Calu3 (cell line): ENCODE results near the gene NHSL1. TPM values are rescaled to one million over a fixed set of nuclear protein-coding genes. Genes with fewer than 3 reads are reported as not detected.

Source experiments
- BruUV-seq: library from RNA; stranded (reverse); fragments of 400-500 nt; replicated peaks from 2 replicates; lab custom pipeline; 2021; lab: Mats Ljungman, UMichigan
- CTCF ChIA-PET: fragments of 300-600 bp; sonication (Branson Sonifier 250); formaldehyde crosslinking; loops from one replicate; lab custom pipeline; 2022; ENCODE audit warnings: antibody characterized with exemption; lab: Charles Lee
- DNase-seq: peaks from one replicate; pipeline ENCODE4 v3.0.0; 2022
- H3K27ac Mint-ChIP-seq: one replicate; pipeline ENCODE4 v1.8.0; 2022; ENCODE audit warnings: mixed read lengths; ENCODE audit not compliant: unreplicated experiment
- H3K27me3 Mint-ChIP-seq: one replicate; pipeline ENCODE4 v1.8.0; 2022; ENCODE audit warnings: mixed read lengths; ENCODE audit not compliant: unreplicated experiment
- H3K36me3 Mint-ChIP-seq: one replicate; pipeline ENCODE4 v1.8.0; 2022; ENCODE audit warnings: mild to moderate bottlenecking, moderate library complexity, mixed read lengths; ENCODE audit not compliant: insufficient read depth, unreplicated experiment
- H3K4me1 Mint-ChIP-seq: one replicate; pipeline ENCODE4 v1.8.0; 2022; ENCODE audit warnings: mild to moderate bottlenecking, low read depth, mixed read lengths; ENCODE audit not compliant: unreplicated experiment
- H3K4me3 Mint-ChIP-seq: one replicate; pipeline ENCODE4 v1.8.0; 2022; ENCODE audit warnings: mild to moderate bottlenecking, low read depth, moderate library complexity, mixed read lengths; ENCODE audit not compliant: unreplicated experiment
- H3K9me3 Mint-ChIP-seq: one replicate; pipeline ENCODE4 v1.8.0; 2022; ENCODE audit warnings: low read depth, mixed read lengths; ENCODE audit not compliant: unreplicated experiment
- intact Hi-C: fragments of 100-400 bp; cut with micrococcal nuclease; formaldehyde crosslinking; loops from one replicate; pipeline ENCODE4 v1.10.0; 2022; ENCODE audit not compliant: unreplicated experiment
- total RNA-seq: library from RNA; stranded (reverse); gene quantifications from 2 replicates; pipeline ENCODE4 v1.2.3, GENCODE V29; 2022
- TF ChIP-seq, protein P1 (sequence below): fragments of 200-600 bp; IDR thresholded peaks from one replicate; pipeline ENCODE4 v1.8.0; 2022; ENCODE audit warnings: antibody characterized with exemption; ENCODE audit not compliant: unreplicated experiment

NHSL1 gene
- total RNA-seq, 1 experiment from 2014 or later = 26.6 TPM

GRCh38 chr6:138387577-138388368, 111.5 kb downstream of the NHSL1 start:
- intact Hi-C loops = no loop called here
- no peak overlapping the region for H3K27ac Mint-ChIP-seq
- CTCF ChIA-PET = no interaction called here

GRCh38 chr6:138386897-138387296, 112.4 kb downstream of the NHSL1 start:
- intact Hi-C loops = no loop called here
- Mint-ChIP-seq H3K36me3 (no peaks in the 10 kb centered on the region), H3K9me3 (no peaks in the 10 kb centered on the region), H3K27me3 (no peaks in the 10 kb centered on the region), H3K27ac (no peak overlapping the region), H3K4me3 (no peak overlapping the region), H3K4me1 (no peaks in the 10 kb centered on the region)
- no peak for DNase-seq
- TF ChIP-seq, protein P1, sequence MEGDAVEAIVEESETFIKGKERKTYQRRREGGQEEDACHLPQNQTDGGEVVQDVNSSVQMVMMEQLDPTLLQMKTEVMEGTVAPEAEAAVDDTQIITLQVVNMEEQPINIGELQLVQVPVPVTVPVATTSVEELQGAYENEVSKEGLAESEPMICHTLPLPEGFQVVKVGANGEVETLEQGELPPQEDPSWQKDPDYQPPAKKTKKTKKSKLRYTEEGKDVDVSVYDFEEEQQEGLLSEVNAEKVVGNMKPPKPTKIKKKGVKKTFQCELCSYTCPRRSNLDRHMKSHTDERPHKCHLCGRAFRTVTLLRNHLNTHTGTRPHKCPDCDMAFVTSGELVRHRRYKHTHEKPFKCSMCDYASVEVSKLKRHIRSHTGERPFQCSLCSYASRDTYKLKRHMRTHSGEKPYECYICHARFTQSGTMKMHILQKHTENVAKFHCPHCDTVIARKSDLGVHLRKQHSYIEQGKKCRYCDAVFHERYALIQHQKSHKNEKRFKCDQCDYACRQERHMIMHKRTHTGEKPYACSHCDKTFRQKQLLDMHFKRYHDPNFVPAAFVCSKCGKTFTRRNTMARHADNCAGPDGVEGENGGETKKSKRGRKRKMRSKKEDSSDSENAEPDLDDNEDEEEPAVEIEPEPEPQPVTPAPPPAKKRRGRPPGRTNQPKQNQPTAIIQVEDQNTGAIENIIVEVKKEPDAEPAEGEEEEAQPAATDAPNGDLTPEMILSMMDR = no peak
- BruUV-seq = no TSS peak
- CTCF ChIA-PET = no interaction called here

More at GRCh38 chr6:138387577-138388368, 111.5 kb downstream of the NHSL1 start:
- Mint-ChIP-seq H3K4me1 (no peaks in the 10 kb centered on the region), H3K9me3 (no peaks in the 10 kb centered on the region), H3K36me3 (no peaks in the 10 kb centered on the region), H3K27me3 (no peaks in the 10 kb centered on the region), H3K4me3 (no peak overlapping the region)
- BruUV-seq = no TSS peak
- TF ChIP-seq, protein P1 = no peak
- no peak for DNase-seq

DNA sequence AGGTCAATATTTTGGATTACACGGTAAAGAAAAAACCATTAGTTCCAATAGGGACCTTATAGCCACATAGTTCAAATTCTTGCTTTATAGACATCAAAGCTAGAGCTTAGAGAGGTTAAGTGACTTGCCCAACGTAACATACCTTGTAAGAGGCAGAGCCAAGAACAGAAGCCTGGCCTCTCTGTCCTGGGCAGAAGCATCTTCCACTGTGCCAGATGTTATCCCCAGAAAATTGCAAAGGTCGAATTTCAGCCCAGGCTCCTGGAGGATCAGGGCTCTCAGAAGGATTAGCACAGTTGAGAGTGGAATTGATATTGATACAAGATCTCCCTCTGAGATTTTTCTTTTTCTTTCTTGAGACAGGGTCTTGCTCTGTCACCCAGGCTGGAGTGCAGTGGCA, 115.5 kb downstream of the NHSL1 start:
- no peaks in the 10 kb centered on the region for H3K4me1 Mint-ChIP-seq
- H3K36me3 Mint-ChIP-seq = no peaks in the 10 kb centered on the region
- TF ChIP-seq, protein P1 = no peak
- no peaks in the 10 kb centered on the region for H3K27me3 Mint-ChIP-seq
- CTCF ChIA-PET = no interaction called here
- DNase-seq = no peak
- no peak overlapping the region for H3K4me3 Mint-ChIP-seq
- H3K27ac Mint-ChIP-seq = no peak overlapping the region
- BruUV-seq = no TSS peak
- intact Hi-C loops = no loop called here
- no peaks in the 10 kb centered on the region for H3K9me3 Mint-ChIP-seq

- no peaks in the 10 kb centered on the region for H3K36me3 Mint-ChIP-seq
- H3K9me3 Mint-ChIP-seq = no peaks in the 10 kb centered on the region
- H3K27ac Mint-ChIP-seq = no peak overlapping the region
- DNase-seq = no peak
- CTCF ChIA-PET = interaction anchor here (0.7 kb wide), 1 partner anchor 120 kb away, joined by 3 read pairs; no protein-coding TSS in a partner anchor
- TF ChIP-seq, protein P1 = no peak
- no peak overlapping the region for H3K4me3 Mint-ChIP-seq
- no peaks in the 10 kb centered on the region for H3K4me1 Mint-ChIP-seq
- intact Hi-C loops = no loop called here
- BruUV-seq = no TSS peak
- no peaks in the 10 kb centered on the region for H3K27me3 Mint-ChIP-seq
These were observed 116.6 kb downstream of the NHSL1 start for GRCh38 chr6:138382498-138383265.
